Psoas muscle (tissue), 8 donors: ENCODE results near the gene WDR88. TPM values are rescaled to one million over a fixed set of nuclear protein-coding genes. Genes with fewer than 3 reads are reported as not detected.

ENCODE experiments used
- ATAC-seq, 4 donors: fragments of 200-7000 bp; cut with Tn5 transposase; one replicate each; pipeline ENCODE4 v1.9.1; 2020; ENCODE audit warnings: moderate library complexity in 3 of 4, mild to moderate bottlenecking in 2 of 4
- DNase-seq, 2 donors: peaks; one replicate each; pipeline ENCODE4 v3.0.0-alpha.2; 2020
- H3K27ac ChIP-seq: fragments of 200-600 bp; one replicate; pipeline ENCODE4 v1.8.0; 2022
- H3K27me3 ChIP-seq, 3 donors: fragments of 200-600 bp in 1 of 3; one replicate each; pipeline versions ENCODE4 v1.6.1 to v1.8.0; 2013 to 2022; ENCODE audit warnings: low read length in 2 of 3, mild to moderate bottlenecking in 2 of 3, moderate library complexity in 1 of 3; ENCODE audit not compliant: insufficient read depth in 3 of 3
- H3K36me3 ChIP-seq, 2 donors: fragments of 200-600 bp in 1 of 2; one replicate each; pipeline versions ENCODE4 v1.6.1 to v1.8.0; 2013 to 2022; ENCODE audit warnings: low read depth in 1 of 2, mild to moderate bottlenecking in 1 of 2, moderate library complexity in 1 of 2; ENCODE audit not compliant: insufficient read depth in 1 of 2
- H3K4me1 ChIP-seq: fragments of 200-600 bp; one replicate; pipeline ENCODE4 v1.8.0; 2022
- H3K4me3 ChIP-seq: fragments of 200-600 bp; one replicate; pipeline ENCODE4 v1.8.0; 2022; ENCODE audit warnings: mild to moderate bottlenecking
- H3K9me3 ChIP-seq: fragments of 200-600 bp; one replicate; pipeline ENCODE4 v1.8.0; 2022
- WGBS, 3 donors: extraction: QIAGEN DNeasy Blood & Tissue Kit; methylation state at CpG; one replicate each; pipeline versions ENCODE4 v1.1.6 to v1.1.7; 2013; 5-methylcytosine and 5-hydroxymethylcytosine counted together
- intact Hi-C, 2 donors: fragments of 100-400 bp; cut with DNase I; formaldehyde crosslinking; loops; one replicate each; pipeline versions ENCODE4 v1.11.0 to v1.14.2; 2022
- polyA plus RNA-seq, 3 donors: library from polyadenylated mRNA; stranded (reverse); fragments of 200-250 nt; gene quantifications; one replicate each; pipeline ENCODE4 v1.2.3, GENCODE V29; 2013
- total RNA-seq, 4 donors: library from RNA; stranded (reverse); fragmentation: NEBNext Ultra II Directional in 2 of 4; extraction: Animal tissue kit (Norgen Biotek cat#: 25700) in 2 of 4; gene quantifications; one replicate each; pipeline versions ENCODE4 v1.2.1 to v1.2.4, GENCODE V29; 2021 to 2023
- TF ChIP-seq, protein P1 (sequence below): fragments of 200-600 bp; IDR thresholded peaks from one replicate; pipeline ENCODE4 v1.8.0; 2022; ENCODE audit warnings: antibody characterized with exemption
- donor health status: healthy with polysubstance abuse.
- donor health status: DM: no; HTN: no; CAD: no; lungs with moderate emphysema.
- donor health status: Bipolar disorder and iron deficiency.
- donor health status: healthy.
- donor health status: DM: yes; HTN: yes; CAD: no.
- donor health status: DM: no; HTN: no; CAD: no.
- donor health status: DM: no; HTN: no; CAD: no.
- donor health status: DM: yes; HTN: yes; CAD: no.

WDR88 gene
- total and polyA plus RNA-seq, 7 donors, result 0.06 TPM; not detected in 6

DNA sequence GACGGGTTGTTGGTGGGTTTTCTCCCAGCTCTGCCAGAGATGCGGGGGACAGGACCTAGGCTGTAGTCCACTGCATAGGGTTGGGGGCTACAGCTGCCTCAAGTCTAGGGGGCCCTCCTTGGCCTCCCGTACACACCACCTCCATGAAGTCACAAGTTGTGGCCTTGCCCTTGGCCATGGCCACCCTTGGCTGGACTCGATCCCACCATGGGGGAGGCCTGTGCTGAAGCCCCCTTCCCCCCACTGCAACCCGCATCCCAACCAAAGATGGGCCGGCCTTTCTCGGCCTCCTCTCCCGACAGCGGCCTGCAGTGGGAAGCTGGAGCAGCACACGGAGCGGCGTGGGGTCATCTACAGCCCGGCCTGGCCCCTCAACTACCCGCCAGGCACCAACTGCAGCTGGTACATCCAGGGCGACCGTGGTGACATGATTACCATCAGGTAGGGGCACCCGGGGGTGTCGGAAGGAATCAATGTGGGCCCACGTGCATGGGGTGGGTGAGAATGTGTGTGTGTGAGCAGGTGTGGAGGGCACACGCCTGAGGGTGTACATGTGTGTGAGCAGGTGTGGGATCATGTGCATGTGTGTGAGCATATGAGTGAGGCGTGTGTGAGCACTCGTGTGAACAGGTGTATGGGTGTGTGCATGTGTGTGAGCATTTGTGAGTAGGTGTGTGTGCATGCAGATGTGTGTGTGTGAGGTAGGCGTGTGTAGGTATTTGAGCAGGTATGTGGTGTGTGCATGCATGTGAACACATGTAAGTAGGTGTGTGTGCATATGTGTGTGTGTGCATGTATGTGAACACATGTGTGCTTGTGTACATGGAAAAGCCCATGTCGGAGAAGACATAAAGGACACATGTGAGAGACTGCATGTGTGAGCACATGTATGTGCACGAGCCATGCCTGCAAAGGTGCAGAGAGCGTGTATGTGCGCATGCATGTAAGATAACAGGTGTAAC is 70.9 kb downstream of the WDR88 start:
- TF ChIP-seq, protein P1, sequence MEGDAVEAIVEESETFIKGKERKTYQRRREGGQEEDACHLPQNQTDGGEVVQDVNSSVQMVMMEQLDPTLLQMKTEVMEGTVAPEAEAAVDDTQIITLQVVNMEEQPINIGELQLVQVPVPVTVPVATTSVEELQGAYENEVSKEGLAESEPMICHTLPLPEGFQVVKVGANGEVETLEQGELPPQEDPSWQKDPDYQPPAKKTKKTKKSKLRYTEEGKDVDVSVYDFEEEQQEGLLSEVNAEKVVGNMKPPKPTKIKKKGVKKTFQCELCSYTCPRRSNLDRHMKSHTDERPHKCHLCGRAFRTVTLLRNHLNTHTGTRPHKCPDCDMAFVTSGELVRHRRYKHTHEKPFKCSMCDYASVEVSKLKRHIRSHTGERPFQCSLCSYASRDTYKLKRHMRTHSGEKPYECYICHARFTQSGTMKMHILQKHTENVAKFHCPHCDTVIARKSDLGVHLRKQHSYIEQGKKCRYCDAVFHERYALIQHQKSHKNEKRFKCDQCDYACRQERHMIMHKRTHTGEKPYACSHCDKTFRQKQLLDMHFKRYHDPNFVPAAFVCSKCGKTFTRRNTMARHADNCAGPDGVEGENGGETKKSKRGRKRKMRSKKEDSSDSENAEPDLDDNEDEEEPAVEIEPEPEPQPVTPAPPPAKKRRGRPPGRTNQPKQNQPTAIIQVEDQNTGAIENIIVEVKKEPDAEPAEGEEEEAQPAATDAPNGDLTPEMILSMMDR, result no peak
- intact Hi-C loops, result no loop called here
- peaks cover 0 to 56% of the 10 kb centered on the region in 2 donors for H3K36me3 ChIP-seq
- H3K4me3 ChIP-seq, result no peak overlapping the region
- no peaks in the 10 kb centered on the region for H3K27me3 ChIP-seq
- DNase-seq, result no peak
- H3K27ac ChIP-seq, result no peak overlapping the region
- no peaks in the 10 kb centered on the region for H3K4me1 ChIP-seq
- no peak for ATAC-seq
- H3K9me3 ChIP-seq, result no peaks in the 10 kb centered on the region
- 90 to 92% (median 91%) methylated on average over 27 of the region's 27 CpGs for WGBS, 3 donors

GRCh38 chr19:33203529-33203928 is 71.6 kb downstream of the WDR88 start:
- DNase-seq (peak in 1 of 2 donors; percentile 34), ATAC-seq (no peak)
- 69 to 76% (median 70%) methylated on average over 6 of the region's 6 CpGs for WGBS, 3 donors
- Histone ChIP-seq H3K9me3 (no peaks in the 10 kb centered on the region), H3K27ac (no peak overlapping the region), H3K27me3 (no peaks in the 10 kb centered on the region), H3K4me3 (no peak overlapping the region), H3K4me1 (no peaks in the 10 kb centered on the region), H3K36me3 (peaks cover 0 to 50% of the 10 kb centered on the region in 2 donors)
- intact Hi-C loops, result no loop called here
- TF ChIP-seq, protein P1, result no peak

GRCh38 chr19:33204136-33204973 is 72.4 kb downstream of the WDR88 start:
- peak in 1 of 2 donors; percentile 54 for DNase-seq
- H3K9me3 ChIP-seq, result no peaks in the 10 kb centered on the region
- H3K27ac ChIP-seq, result no peak overlapping the region
- H3K4me1 ChIP-seq, result no peaks in the 10 kb centered on the region
- no peak for ATAC-seq
- no peaks in the 10 kb centered on the region for H3K27me3 ChIP-seq
- TF ChIP-seq, protein P1, result no peak
- intact Hi-C loops, result no loop called here
- no peak overlapping the region for H3K4me3 ChIP-seq
- H3K36me3 ChIP-seq, result peaks cover 0 to 47% of the 10 kb centered on the region in 2 donors
- WGBS, 3 donors, result 89 to 91% (median 89%) methylated on average over 25 to 32 of the region's 32 CpGs

- ATAC-seq (no peak), DNase-seq (peak in 1 of 2 donors; percentile 47)
- Histone ChIP-seq H3K4me3 (no peak overlapping the region), H3K9me3 (no peaks in the 10 kb centered on the region), H3K4me1 (no peaks in the 10 kb centered on the region), H3K27ac (no peak overlapping the region), H3K27me3 (no peaks in the 10 kb centered on the region), H3K36me3 (peaks cover 0 to 47% of the 10 kb centered on the region in 2 donors)
- TF ChIP-seq, protein P1, result no peak
- WGBS, 3 donors, result 89% methylated on average over 25 to 27 of the region's 27 CpGs
- intact Hi-C loops, result no loop called here
These were observed 73.2 kb downstream of the WDR88 start for GRCh38 chr19:33205110-33205509.
